Measurements from ENCODE around the gene KIF4A. TPM values are rescaled to one million over a fixed set of nuclear protein-coding genes. Genes with fewer than 3 reads are reported as not detected.
"Not testable (repeated sequence)": the region's sequence is repeated elsewhere in the genome, so short reads cannot be mapped to it uniquely, and the experiment has no call there.

The KIF4A gene
- total RNA-seq, 2 experiments from 2014 or later = 19.5 to 22.3 TPM

- no peak for ATAC-seq
- Mint-ChIP-seq H3K27me3 (no peaks in the 10 kb centered on the region), H3K9me3 (no peaks in the 10 kb centered on the region), H3K4me3 (no peak overlapping the region), H3K4me1 (ENCODE audit: low read depth) (no peaks in the 10 kb centered on the region), H3K27ac (no peak overlapping the region), H3K36me3 (ENCODE audit: low read depth) (no peaks in the 10 kb centered on the region)
- no peak for DNase-seq
- ChIA-PET CTCF (no interaction called here), POLR2A (no interaction called here)
- TF ChIP-seq, protein P1, sequence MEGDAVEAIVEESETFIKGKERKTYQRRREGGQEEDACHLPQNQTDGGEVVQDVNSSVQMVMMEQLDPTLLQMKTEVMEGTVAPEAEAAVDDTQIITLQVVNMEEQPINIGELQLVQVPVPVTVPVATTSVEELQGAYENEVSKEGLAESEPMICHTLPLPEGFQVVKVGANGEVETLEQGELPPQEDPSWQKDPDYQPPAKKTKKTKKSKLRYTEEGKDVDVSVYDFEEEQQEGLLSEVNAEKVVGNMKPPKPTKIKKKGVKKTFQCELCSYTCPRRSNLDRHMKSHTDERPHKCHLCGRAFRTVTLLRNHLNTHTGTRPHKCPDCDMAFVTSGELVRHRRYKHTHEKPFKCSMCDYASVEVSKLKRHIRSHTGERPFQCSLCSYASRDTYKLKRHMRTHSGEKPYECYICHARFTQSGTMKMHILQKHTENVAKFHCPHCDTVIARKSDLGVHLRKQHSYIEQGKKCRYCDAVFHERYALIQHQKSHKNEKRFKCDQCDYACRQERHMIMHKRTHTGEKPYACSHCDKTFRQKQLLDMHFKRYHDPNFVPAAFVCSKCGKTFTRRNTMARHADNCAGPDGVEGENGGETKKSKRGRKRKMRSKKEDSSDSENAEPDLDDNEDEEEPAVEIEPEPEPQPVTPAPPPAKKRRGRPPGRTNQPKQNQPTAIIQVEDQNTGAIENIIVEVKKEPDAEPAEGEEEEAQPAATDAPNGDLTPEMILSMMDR (IDR thresholded peaks at IDR 0.05) = no peak
- intact Hi-C loops (cut with micrococcal nuclease) = no loop called here
Observed at GRCh38 chrX:70322784-70323183, 32.9 kb downstream of the KIF4A start.

DNA sequence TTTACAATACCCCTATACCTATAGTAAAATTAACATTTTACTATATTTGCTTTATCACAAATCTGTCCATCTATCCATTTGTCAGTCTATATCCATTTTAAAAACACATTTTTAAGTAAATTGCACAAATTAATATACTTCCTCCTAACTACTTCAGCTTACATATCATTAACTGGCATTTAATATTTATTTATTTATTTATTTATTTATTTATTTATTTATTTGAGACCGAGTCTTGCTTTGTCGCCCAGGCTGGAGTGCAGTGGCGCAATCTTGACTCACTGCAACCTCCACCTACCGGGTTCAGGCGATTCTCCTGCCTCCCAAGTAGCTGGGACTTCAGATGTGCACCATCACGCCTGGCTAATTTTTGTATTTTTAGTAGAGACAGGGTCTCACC lies 33.7 kb downstream of the KIF4A start:
- POLR2A ChIA-PET = not testable (repeated sequence)

GRCh38 chrX:70324326-70324725 lies 34.4 kb downstream of the KIF4A start:
- H3K4me1 Mint-ChIP-seq (ENCODE audit: low read depth) = no peaks in the 10 kb centered on the region
- intact Hi-C loops (cut with micrococcal nuclease) = no loop called here
- TF ChIP-seq, protein P1 (IDR thresholded peaks at IDR 0.05) = no peak
- DNase-seq (no peak), ATAC-seq (no peak)
- H3K27me3 Mint-ChIP-seq = no peaks in the 10 kb centered on the region
- no peaks in the 10 kb centered on the region for H3K36me3 Mint-ChIP-seq (ENCODE audit: low read depth)
- POLR2A ChIA-PET = no interaction called here
- no peak overlapping the region for H3K4me3 Mint-ChIP-seq
- CTCF ChIA-PET = no interaction called here
- H3K27ac Mint-ChIP-seq = no peak overlapping the region
- H3K9me3 Mint-ChIP-seq = no peaks in the 10 kb centered on the region

More for the DNA sequence above, 33.7 kb downstream of the KIF4A start:
- H3K27ac Mint-ChIP-seq; ATAC-seq; H3K36me3 Mint-ChIP-seq (ENCODE audit: low read depth); DNase-seq; H3K27me3 Mint-ChIP-seq; H3K9me3 Mint-ChIP-seq; H3K4me1 Mint-ChIP-seq (ENCODE audit: low read depth); CTCF ChIA-PET; H3K4me3 Mint-ChIP-seq; intact Hi-C loops (cut with micrococcal nuclease): not testable (repeated sequence)

DNA sequence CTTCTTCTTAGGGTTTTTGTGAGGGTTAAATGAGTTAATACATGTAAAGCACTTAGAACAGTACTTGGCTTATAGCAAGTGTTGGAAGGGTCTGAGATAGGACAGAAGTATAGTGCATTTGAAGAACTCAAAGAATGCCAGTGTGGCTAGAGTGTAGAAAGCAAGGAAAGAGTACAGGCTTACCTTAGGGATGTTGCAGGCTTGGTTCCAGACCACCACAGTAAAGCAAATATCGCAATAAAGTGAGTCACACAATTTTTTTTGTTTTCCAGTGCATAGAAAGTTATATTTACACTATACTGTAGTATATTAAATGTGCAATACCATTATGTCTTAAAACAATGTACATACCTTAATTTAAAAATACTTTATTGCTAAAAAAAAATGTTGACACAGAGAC lies 41.3 kb downstream of the KIF4A start:
- ChIA-PET POLR2A (no interaction called here), CTCF (no interaction called here)
- Mint-ChIP-seq H3K36me3 (ENCODE audit: low read depth) (peaks cover 5% of the 10 kb centered on the region), H3K4me3 (no peak overlapping the region), H3K27me3 (no peaks in the 10 kb centered on the region), H3K4me1 (ENCODE audit: low read depth) (no peaks in the 10 kb centered on the region), H3K9me3 (no peaks in the 10 kb centered on the region), H3K27ac (no peak overlapping the region)
- ATAC-seq = no peak
- TF ChIP-seq, protein P1 (IDR thresholded peaks at IDR 0.05) = no peak
- no peak for DNase-seq
- intact Hi-C loops (cut with micrococcal nuclease) = no loop called here

GRCh38 chrX:70332600-70332999 lies 42.7 kb downstream of the KIF4A start:
- ChIA-PET CTCF (no interaction called here), POLR2A (no interaction called here)
- ATAC-seq = no peak
- no peaks in the 10 kb centered on the region for H3K9me3 Mint-ChIP-seq
- peaks cover 5% of the 10 kb centered on the region for H3K36me3 Mint-ChIP-seq (ENCODE audit: low read depth)
- intact Hi-C loops (cut with micrococcal nuclease) = no loop called here
- no peak overlapping the region for H3K27ac Mint-ChIP-seq
- H3K27me3 Mint-ChIP-seq = no peaks in the 10 kb centered on the region
- no peak overlapping the region for H3K4me3 Mint-ChIP-seq
- DNase-seq = no peak
- TF ChIP-seq, protein P1 (IDR thresholded peaks at IDR 0.05) = no peak
- H3K4me1 Mint-ChIP-seq (ENCODE audit: low read depth) = peaks cover 7% of the 10 kb centered on the region

- no peaks in the 10 kb centered on the region for H3K27me3 Mint-ChIP-seq
- ATAC-seq = peak; percentile 83
- CTCF ChIA-PET = no interaction called here
Observed at GRCh38 chrX:70336767-70337166, 46.9 kb downstream of the KIF4A start.

More at GRCh38 chrX:70336767-70337166, 46.9 kb downstream of the KIF4A start:
- Mint-ChIP-seq H3K27ac (no peak overlapping the region), H3K4me1 (ENCODE audit: low read depth) (peaks cover 7% of the 10 kb centered on the region), H3K4me3 (no peak overlapping the region), H3K36me3 (ENCODE audit: low read depth) (no peaks in the 10 kb centered on the region), H3K9me3 (no peaks in the 10 kb centered on the region)
- TF ChIP-seq, protein P1 (IDR thresholded peaks at IDR 0.05) = no peak
- intact Hi-C loops (cut with micrococcal nuclease) = no loop called here
- peak; percentile 4 for DNase-seq
- POLR2A ChIA-PET = no interaction called here

All from activated CD8-positive, alpha-beta T cell treated with anti-CD3 and anti-CD28 coated beads for 36 hours (primary cell).